GM18873 (cell line): ENCODE measurements around the gene TPD52L1.
"Not testable (repeated sequence)": the region's sequence is repeated elsewhere in the genome, so short reads cannot be mapped to it uniquely, and the experiment has no call there.

Experiments
- ATAC-seq: cut with Tn5 transposase; IDR thresholded peaks from one replicate; pipeline ENCODE4 v1.9.1; 2021; ENCODE audit warnings: mild to moderate bottlenecking, moderate library complexity, moderate number of reproducible peaks; ENCODE audit not compliant: unreplicated experiment, low FRiP score

Gene TPD52L1

GRCh38 chr6:125153391-125154117 is at the start of gene TPD52L1:
Gene TPD52L1, plus strand, starts transcription at chr6:125153773. Its CDS starts 179 bp downstream, at chr6:125153952.
- ATAC-seq, result peak; percentile 96

GRCh38 chr6:125104425-125104824 is 49.1 kb upstream of the TPD52L1 start:
- ATAC-seq, result no peak

- no peak for ATAC-seq
Observed at GRCh38 chr6:125107048-125107447, 46.5 kb upstream of the TPD52L1 start.

- no peak for ATAC-seq
Observed at GRCh38 chr6:125107896-125108295, 45.7 kb upstream of the TPD52L1 start.

GRCh38 chr6:125110056-125110455 is 43.5 kb upstream of the TPD52L1 start:
- no peak for ATAC-seq

- ATAC-seq, result no peak
Observed at GRCh38 chr6:125111219-125111983, 42.2 kb upstream of the TPD52L1 start.

- ATAC-seq, result no peak
Observed at GRCh38 chr6:125112934-125113333, 40.6 kb upstream of the TPD52L1 start.

GRCh38 chr6:125114248-125114858 is 39.2 kb upstream of the TPD52L1 start:
- ATAC-seq, result no peak

GRCh38 chr6:125116170-125116569 is 37.4 kb upstream of the TPD52L1 start:
- no peak for ATAC-seq

GRCh38 chr6:125116710-125117109 is 36.9 kb upstream of the TPD52L1 start:
- no peak for ATAC-seq

- no peak for ATAC-seq
Observed at GRCh38 chr6:125117818-125118217, 35.8 kb upstream of the TPD52L1 start.

- ATAC-seq, result no peak
Observed at GRCh38 chr6:125120054-125120590, 33.5 kb upstream of the TPD52L1 start.

GRCh38 chr6:125121894-125122293 is 31.7 kb upstream of the TPD52L1 start:
- no peak for ATAC-seq

GRCh38 chr6:125123051-125123450 is 30.5 kb upstream of the TPD52L1 start:
- ATAC-seq, result no peak

- ATAC-seq, result no peak
Observed at GRCh38 chr6:125123468-125124048, 30.0 kb upstream of the TPD52L1 start.

GRCh38 chr6:125124049-125124669 is 29.4 kb upstream of the TPD52L1 start:
- no peak for ATAC-seq

GRCh38 chr6:125125856-125126255 is 27.7 kb upstream of the TPD52L1 start:
- ATAC-seq, result not testable (repeated sequence)

GRCh38 chr6:125129354-125129753 is 24.2 kb upstream of the TPD52L1 start:
- ATAC-seq, result no peak

- ATAC-seq, result no peak
Observed at GRCh38 chr6:125132058-125132457, 21.5 kb upstream of the TPD52L1 start.

- no peak for ATAC-seq
Observed at GRCh38 chr6:125136378-125136777, 17.2 kb upstream of the TPD52L1 start.
